NB4 (cell line): ENCODE data around the gene C1orf210.

Experiments
- DNase-seq: peaks from one replicate; pipeline ENCODE4 v3.0.0; 2010; ENCODE audit warnings: low read depth
- H3K4me3 ChIP-seq: one replicate; pipeline ENCODE4 v1.5.1; 2011; ENCODE audit warnings: mild to moderate bottlenecking, low read depth, low read length, moderate library complexity
- MYC ChIP-seq: IDR thresholded peaks from 2 replicates; pipeline ENCODE4 v1.6.1; 2011; ENCODE audit warnings: low read depth, low read length
- POLR2A ChIP-seq: IDR thresholded peaks from 2 replicates; pipeline ENCODE4 v1.6.1; 2011; ENCODE audit warnings: mild to moderate bottlenecking; ENCODE audit not compliant: insufficient read length; ENCODE audit errors: extremely low read depth
- TF ChIP-seq, protein P1 (sequence below): IDR thresholded peaks from one replicate; pipeline ENCODE4 v1.5.1; 2012; ENCODE audit warnings: low read depth, low read length
- TF ChIP-seq, protein P2 (sequence below): IDR thresholded peaks from 2 replicates; pipeline ENCODE4 v1.6.1; 2011; ENCODE audit warnings: low read depth, low read length

C1orf210 gene

DNA sequence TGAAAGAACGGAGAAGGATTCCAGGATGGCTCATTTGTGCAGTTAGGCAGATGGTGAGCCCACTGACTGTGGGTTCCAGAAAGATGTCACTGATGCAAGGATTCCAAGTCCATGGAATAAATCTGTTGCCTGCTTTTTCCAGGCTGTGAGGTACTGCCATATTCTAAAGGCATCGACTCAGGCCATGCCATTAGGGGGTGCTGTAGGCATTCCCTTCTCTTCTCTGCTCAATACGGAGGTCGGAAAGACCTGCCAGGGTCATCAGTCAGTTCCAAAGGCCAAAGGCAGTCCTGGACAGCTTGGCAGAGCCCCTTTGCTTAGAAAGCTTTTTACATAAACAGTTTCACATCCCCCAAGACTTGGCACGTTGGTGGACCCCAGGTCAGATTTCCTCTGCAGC, 47.3 kb downstream of the C1orf210 start:
- DNase-seq = peak; percentile 68
- TF ChIP-seq, protein P1, sequence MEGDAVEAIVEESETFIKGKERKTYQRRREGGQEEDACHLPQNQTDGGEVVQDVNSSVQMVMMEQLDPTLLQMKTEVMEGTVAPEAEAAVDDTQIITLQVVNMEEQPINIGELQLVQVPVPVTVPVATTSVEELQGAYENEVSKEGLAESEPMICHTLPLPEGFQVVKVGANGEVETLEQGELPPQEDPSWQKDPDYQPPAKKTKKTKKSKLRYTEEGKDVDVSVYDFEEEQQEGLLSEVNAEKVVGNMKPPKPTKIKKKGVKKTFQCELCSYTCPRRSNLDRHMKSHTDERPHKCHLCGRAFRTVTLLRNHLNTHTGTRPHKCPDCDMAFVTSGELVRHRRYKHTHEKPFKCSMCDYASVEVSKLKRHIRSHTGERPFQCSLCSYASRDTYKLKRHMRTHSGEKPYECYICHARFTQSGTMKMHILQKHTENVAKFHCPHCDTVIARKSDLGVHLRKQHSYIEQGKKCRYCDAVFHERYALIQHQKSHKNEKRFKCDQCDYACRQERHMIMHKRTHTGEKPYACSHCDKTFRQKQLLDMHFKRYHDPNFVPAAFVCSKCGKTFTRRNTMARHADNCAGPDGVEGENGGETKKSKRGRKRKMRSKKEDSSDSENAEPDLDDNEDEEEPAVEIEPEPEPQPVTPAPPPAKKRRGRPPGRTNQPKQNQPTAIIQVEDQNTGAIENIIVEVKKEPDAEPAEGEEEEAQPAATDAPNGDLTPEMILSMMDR = peak; percentile 63
- TF ChIP-seq POLR2A = no peak
- TF ChIP-seq, protein P2, sequence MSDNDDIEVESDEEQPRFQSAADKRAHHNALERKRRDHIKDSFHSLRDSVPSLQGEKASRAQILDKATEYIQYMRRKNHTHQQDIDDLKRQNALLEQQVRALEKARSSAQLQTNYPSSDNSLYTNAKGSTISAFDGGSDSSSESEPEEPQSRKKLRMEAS = peak; percentile 32; the same call in 1 of the 2 replicates
- H3K4me3 ChIP-seq = no peak overlapping the region

DNA sequence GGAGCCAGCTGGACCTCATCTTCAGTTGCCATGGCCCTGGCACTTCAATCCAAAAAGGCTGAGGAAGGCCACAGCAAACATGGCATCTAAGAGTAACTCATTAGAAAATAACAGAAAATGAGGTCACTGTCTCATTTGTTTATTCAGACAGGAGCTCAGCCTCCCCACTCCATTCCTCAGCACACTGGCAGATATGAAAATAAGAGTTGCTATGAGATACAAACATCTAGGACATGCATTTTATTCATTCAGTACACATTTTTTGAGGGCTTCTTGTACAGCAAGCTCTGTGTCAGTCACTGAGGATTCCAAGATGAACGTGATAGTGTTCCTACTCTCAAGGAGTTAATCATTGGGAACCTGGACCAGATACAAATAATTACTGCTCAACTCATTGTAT, 48.3 kb downstream of the C1orf210 start:
- H3K4me3 ChIP-seq = no peak overlapping the region
- TF ChIP-seq POLR2A (no peak), MYC (no peak)
- TF ChIP-seq, protein P2 = no peak
- TF ChIP-seq, protein P1 = no peak
- DNase-seq = no peak

DNA sequence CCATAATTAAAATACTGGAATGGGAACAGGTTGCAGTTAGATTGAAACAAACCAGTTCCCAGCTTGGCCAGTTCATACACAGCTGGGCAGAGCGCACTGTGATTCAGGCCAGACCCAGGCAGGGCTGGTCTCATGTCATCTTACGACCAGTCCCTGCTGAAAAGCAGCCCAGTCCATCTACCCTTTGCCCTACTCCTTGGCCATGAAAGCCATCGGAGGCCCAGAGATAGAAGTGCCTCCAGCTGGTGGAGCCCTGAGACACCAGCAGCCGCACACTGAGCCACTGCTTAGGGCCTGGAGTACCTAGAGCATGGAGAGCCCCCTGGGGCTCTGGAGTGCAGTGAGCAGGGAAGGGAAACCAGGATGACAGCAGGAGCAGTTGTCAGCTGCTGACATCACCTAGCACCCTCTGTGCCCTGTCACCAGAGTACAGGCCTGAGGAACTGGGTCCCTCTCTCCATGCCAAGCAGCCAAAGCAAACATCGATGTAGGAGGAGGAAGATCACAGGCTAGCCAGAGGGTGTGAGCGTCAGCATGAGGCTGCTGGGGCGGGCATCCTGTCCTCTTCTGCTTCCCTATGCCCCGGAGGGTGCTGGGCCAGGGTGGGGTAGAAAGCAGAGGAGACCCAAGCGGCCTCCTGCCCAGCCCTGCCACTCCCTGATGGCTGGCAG, 49.8 kb downstream of the C1orf210 start:
- TF ChIP-seq, protein P2 = no peak
- TF ChIP-seq, protein P1 = no peak
- no peak for TF ChIP-seq MYC
- no peak for TF ChIP-seq POLR2A
- DNase-seq = no peak
- no peak overlapping the region for H3K4me3 ChIP-seq

DNA sequence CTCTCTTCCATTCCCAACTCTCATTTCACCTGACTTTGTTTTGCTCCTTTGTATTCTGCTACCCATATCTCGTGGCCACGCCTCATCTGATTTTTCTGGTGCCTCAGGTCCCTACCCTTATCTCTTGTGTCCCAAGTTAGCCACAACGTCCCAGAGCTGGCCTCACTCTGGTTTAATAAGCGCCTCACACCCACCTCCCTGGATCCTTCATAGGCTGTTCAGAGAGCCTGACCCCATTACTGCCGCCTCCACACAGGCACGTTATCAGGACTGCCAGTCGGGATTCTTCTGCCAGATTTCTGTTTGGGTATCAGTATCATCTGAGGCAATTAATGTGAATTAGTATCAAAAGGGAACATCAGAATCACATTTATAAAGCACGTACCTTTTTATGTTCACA, 50.3 kb downstream of the C1orf210 start:
- DNase-seq = no peak

DNA sequence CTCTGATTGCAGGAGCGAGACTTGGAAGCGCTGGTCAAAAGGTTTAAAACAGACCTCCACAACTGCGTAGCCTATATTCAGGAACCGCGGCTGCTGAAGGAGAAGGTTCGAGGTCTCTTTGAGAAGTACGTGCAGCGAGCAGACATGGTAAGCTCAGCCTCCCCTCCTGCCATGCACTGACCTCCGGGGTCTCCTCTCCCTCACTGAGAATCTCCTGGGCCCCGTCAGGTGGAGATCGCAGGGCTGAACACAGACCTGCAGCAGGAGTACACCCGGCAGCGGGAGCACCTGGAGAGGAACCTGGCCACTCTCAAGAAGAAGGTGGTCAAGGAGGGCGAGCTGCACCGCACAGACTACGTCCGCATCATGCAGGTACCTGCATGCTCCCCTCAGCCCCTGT, 51.1 kb downstream of the C1orf210 start:
- TF ChIP-seq, protein P1 = no peak
- TF ChIP-seq MYC = no peak
- TF ChIP-seq, protein P2 = no peak
- DNase-seq = no peak
- H3K4me3 ChIP-seq = no peak overlapping the region

More for the DNA sequence above, 50.3 kb downstream of the C1orf210 start:
- no peak for TF ChIP-seq MYC
- TF ChIP-seq, protein P2 = no peak
- TF ChIP-seq POLR2A = no peak
- TF ChIP-seq, protein P1 = no peak
- H3K4me3 ChIP-seq = no peak overlapping the region

DNA sequence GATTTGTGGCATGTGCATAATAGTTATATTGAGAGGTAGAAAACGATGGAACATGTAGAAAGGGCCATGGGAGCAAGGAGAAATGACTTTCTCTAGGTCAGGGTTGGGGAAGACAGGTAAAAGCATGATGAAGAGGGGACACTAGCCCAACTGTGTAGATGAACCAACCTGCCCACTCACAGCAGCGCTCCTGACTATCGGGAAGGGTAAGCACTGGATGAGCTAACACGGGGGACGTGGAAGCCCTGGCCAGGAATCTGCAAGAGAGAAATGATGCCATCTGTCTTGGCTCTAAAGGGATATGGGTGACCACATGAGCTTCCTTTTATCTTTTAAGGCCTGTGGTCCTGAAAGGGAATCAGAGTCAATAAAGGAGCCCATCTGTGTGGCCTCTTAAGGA, 51.8 kb downstream of the C1orf210 start:
- no peak for DNase-seq
- TF ChIP-seq, protein P2 = no peak
- TF ChIP-seq, protein P1 = no peak
- no peak for TF ChIP-seq MYC
- TF ChIP-seq POLR2A = no peak
- no peak overlapping the region for H3K4me3 ChIP-seq
